ENCODE results near the gene LIPM.

LIPM gene

DNA sequence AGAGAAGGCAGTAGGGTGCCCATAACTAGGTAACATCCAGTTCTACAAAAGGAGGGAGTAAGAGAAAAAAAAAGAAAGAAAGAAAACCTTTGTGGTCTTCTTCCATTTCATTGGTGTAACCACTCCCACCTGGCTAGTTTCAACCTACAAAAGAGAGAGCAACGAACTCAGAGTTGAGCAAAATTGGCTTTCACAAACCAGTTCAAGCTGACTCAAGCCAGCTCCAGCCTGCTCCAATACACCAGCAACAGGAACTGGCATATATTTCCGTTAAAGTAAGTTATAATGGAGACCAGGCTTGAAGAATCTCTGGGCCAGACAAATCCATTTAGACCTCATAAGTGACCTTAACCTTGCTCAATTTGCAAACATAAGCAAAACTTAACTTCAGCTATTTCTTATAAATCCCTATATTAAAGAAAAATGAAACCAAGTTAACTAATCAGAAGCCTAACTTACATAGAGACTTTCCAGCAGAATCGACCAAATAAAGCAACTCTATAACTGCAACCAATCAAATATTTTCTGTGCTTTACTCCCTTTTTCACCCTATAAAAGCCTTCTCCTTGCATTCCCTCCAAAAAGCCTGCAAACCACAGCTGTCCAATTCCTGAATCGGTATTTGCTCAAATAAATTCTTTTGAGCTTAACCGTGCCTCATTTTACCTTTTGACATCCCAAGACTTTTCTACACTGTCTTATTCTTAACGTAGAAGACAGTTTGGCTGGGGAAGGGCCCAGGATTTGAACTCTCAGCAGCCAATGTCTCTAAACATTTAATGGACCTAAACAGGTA lies 39.0 kb downstream of the LIPM start:
- no peak for DNase-seq

DNA sequence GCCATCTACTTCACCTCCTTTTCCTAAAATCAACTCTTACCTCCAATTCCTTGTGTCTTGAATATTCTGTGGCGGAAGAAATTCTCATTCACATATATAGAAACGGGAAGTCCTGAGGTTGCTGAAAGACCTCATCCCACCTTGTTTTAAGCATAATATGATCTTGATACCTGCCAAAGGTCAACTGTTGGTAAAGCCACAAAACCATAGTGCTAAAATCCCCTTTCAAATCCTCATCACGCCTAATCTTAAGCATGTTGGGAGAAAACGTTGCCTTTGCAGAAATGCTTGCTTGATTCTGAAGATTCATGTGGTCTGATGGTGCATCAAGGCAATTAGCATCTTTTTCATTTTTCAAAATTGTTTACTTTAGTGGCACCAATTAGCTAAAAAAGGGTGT lies 40.6 kb downstream of the LIPM start:
- DNase-seq, result no peak

DNA sequence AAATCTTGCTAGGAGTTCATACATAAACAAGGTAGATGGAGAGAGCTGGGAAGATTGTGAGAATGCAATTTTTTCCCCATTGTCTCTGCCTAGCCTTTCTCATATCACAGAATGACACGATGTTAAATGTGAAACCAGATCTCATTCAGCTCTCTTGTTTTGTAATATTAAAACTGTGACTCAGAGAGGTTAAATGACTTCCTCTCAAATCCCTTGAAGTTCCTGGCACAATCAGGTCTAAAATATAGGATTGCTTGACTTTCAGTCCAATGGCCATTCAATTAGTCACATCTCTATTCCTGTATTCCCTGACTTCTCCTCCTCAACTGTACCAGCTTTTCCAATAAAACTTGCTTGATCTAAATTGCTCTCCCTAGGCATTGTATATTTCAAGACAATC lies 46.0 kb downstream of the LIPM start:
- DNase-seq, result no peak

DNA sequence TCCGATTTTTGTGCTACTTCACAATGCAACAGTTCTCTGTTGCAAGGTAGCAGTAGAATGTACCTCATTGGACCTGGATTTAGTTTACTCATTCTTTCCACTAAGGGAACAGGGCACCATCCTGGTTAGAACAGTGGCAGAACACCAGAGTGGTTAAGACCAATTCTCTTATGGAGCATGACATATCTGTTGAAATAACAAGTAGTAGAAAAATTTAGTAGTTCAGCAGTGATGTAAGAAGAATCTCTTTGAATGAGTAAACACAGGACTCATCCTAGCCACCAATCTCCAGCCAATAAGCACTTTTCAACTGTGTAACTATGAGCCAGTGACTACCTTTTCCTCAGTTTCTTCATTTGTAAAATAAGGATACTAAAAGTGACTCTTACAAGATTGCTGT lies 46.7 kb downstream of the LIPM start:
- no peak for DNase-seq

DNA sequence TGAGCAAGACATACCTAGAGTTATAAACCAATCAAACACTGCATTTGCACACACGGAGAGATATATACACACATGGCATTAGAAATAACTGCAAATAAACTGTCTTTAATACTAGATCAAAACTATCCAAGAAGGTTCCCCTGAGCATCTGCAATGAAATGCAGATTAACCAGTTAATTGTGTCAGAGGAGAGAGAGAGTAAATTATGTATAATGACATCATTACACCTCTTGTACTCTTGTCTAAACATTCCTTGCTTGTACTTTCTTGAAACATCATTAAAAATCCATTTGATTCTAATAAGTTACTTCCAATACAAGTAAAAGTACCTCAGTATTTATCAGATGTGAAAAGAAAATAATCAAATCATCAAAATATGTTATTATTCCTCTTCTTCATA lies 48.2 kb downstream of the LIPM start:
- no peak for DNase-seq

DNA sequence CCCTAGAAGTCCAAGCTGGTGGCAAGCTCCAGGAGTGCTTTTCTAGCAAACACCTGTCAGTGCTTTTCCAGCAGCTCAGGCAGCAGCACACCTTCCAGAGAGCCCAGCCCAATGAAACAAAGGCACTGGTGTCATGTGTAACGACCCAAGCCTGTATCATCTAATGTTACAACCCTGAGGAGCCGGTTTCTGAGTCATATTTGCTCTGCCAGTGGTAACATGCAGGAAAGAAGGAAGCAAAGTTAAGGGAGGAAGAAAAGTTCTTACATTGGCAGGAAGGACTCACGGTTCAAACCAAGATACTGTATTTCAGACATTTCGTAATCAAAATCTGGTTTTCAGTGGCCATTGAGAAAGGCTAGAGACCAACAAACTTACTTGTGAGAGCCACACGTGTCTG lies 49.2 kb downstream of the LIPM start, which contains the start of gene ANKRD22:
TSS of gene ANKRD22 (minus strand) at position 139 of the 400 bp plus-strand sequence. CDS start 237 bp downstream, outside the sequence.
- peak in 2 of 3 experiments; percentile 16 to 37 for DNase-seq

DNA sequence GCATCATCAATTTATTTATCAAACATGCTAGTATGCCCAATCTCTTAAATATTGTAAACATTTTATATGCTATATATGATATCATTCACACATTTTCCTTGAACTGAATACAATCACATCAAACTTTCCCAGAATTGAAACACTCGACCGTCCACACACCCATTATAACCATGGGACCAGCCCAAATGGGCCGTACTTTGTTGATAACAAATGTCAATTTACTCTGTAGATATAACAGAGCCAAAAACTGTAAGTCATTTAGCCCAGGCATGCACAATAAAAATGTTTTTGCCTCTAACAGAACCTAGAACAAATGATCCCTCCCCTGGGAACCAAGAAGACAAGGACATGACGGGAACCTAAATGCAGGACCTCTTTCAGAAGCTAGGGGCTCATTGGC lies 49.8 kb downstream of the LIPM start:
- no peak for DNase-seq

DNA sequence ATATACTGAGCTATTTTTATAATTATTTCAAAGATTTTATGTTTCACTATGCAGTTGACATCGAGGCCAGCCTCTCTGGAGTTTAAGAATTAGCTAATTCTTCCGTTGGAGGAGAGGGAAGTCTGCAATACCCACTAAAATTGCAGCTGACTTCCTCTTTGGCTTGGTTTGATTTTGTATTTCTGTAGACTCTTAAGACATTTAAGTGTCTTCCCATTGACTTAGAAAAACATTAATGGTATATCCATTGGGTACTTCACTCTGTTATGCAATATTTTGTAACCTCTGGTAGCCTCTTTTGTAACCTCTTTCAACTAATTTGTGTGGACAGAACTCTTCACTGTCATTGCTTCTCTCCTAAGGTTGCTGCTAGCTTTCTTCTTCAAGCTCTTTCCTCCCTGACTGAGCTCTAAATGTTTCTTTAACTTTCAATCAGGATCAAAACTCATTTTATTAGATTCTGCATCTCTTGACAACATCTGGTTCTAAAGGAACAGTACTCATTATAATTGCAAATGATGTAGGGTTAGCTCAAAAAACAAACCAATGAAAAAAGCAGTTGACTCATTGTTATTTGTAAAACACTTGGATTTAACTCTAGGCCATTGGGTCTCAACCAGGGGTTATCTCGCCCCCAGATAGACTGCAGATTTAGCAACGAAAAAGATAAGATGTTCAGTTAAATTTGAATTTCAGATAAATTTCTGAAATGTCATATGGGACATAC lies 50.8 kb downstream of the LIPM start:
- DNase-seq, result no peak

DNA sequence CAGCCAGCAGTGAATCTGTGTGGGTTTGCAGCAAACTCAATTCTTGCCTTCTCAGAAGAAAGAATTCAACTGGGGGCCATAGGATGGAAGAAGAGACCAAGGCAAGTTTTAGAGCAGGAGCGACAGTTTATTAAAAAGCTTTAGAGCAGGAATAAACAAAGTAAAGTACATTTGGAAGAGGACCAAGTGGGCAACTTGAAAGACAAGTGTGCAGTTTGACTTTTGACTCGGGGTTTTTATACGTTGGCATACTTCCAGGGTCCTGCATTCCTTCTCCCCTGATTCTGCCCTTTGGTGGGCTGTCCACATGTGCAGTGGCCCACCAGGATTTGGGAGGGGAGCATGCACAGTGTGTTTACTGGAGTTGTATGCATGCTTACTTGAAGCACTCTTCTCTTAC lies 52.2 kb downstream of the LIPM start:
- DNase-seq, result no peak

DNA sequence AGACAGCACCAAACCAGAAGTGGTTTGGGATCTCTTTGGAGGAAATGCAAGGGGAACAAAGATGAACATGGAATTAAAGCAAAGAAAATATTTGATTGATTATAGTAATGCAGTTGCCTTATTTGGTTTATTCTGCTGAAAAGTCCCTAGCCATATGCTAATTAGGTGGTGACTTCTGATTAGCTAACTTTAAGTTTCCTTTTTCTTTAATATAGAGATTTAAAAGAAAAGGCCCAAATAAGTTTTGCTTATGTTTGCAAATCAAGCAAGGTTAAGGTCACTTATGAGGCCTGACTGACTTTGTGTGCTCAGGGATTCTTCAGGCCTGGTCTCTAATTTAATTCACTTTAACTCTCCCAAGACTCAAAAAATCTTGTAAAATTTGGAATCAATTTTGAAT lies 55.3 kb downstream of the LIPM start:
- DNase-seq, result no peak

DNA sequence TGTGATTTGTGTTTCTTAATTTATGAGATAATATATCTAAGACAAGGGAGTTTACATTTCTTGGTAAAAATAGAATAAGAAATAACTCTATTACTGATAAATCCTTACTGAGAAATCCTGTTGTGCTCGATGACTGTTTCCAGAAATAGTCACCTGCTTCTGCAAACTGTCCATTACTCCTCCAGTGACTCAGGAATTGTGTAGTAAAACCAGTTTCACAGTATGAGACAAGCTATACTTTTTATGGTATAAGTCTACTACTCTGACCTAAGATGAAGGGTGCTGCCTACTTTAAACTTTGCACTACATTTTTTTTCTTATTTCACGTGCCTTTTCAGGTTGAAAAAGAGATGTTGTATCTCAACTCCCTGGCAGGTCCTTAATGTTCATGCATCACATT lies 56.0 kb downstream of the LIPM start:
- DNase-seq, result no peak

DNA sequence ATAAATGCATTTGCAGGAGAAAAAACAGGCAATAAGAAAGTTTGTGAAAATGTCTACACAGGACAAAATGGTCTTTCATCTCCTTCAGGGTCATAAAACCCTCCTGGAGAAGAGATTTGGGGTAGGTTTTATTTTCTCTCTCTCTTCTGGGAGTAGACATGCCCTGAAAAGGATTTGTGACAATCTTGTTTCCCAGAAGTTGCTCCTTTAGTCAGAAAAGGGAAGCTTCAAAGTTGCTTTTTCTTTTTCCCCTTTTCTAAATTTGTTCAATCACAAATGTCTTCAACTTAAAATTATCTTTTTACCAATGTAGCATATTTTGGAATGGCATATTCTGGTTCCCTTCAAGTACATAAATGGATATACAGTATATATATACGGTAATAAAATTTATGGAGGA lies 58.5 kb downstream of the LIPM start:
- DNase-seq, result no peak

DNA sequence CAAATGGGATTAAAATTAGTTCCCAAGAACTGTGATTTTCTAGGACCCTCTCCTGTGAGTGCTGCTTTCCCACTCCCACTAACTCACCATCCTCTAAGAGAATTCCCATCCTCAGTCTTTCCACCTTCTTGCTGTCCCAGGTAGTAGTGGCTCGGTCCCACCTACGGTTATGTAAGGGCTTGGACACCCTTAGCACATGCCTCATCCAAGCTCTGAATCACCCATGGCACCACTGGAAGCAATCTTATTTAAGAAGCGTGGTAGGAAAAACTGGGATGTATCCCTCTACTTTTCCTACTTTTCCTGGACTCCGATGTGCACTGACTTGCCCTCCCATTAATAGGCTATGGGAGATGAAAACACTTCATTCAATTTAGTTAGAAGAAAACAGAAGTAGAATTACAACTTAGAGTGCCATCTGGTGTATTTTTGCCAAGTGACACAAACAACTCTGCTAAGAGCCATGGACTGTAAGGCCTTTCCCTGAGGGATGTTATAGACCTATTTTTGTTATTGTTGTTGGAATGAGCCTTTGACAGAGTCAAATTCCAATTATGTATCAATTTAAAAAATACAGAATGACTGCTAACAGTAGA lies 62.8 kb downstream of the LIPM start:
- DNase-seq, result peak in 1 of 3 experiments; percentile 3

DNA sequence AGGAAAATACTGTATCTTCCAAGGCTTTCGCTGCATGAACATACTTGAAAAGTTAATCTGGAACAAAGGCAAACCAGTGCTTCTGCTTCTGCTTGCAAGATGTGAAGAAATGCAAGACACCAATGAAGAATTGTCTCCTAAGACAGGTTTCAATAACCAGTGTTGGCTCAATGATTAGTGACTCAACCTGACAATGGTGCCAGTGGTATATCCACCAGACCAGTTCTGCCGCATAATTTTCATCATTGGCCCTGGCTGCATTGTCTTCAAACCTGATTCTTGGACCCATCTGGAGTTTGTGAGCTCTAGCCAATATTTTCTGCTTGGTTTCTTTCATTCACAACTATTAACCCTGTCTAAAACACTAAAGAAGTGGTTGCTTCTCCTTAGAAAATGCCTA lies 63.9 kb downstream of the LIPM start:
- no peak for DNase-seq

DNA sequence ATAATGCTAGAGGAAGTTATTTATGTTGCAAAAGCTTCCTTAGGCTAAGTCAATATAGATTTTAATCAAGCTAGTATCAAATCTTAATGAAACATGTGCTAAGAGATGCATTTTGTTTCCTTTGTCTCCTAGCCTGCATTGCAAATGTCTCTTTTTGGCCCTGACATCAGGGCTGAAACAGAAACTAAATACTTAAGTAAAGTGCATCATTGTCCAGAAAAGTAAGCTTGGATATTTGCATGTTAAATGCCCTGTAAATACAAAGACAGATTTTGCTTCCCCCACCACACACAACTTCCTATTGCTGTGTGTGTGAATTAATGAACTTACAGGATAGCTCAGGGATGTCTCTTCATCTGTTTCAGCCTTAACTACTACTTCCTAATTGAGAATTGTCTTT lies 67.6 kb downstream of the LIPM start:
- DNase-seq, result no peak

Measured in NCI-H1417 (cell line).